ENCODE data around the gene SPRED1. TPM values are rescaled to one million over a fixed set of nuclear protein-coding genes. Genes with fewer than 3 reads are reported as not detected.

Gene SPRED1
- 19.6 and 23.1 TPM in 2 replicates for total RNA-seq

GRCh38 chr15:38252481-38253350, at the start of gene SPRED1:
TSS of gene SPRED1 (plus strand) at chr15:38252836. CDS start at chr15:38253186, 350 bp downstream.

Other genes with a start within 250 kb of the SPRED1 start
- 10.4 and 16.0 TPM in 2 replicates for gene FAM98B, start 201.3 kb downstream of the SPRED1 start, total RNA-seq

Data from epithelial cell of umbilical artery (primary cell).